SK-N-SH (cell line): ENCODE measurements around the gene STIM1. TPM values are rescaled to one million over a fixed set of nuclear protein-coding genes. Genes with fewer than 3 reads are reported as not detected.

ENCODE experiments used
- CTCF ChIA-PET: fragments of 300-600, 350-600 bp; formaldehyde crosslinking; extraction: SDS; loops from one replicate; lab custom pipeline; 2021; lab: Yijun Ruan, JAX
- POLR2A ChIA-PET: fragments of 350-600 bp; sonication (Branson Sonifier 250); formaldehyde crosslinking; extraction: SDS; loops from one replicate; lab custom pipeline; 2020; ENCODE audit warnings: antibody characterized with exemption, inconsistent platforms; lab: Yijun Ruan, JAX
- DNase-seq: peaks from one replicate; pipeline ENCODE4 v3.0.0; 2012
- H2AFZ ChIP-seq: fragments of 200-600 bp; sonication (generic); 2 replicates; pipeline ENCODE4 v1.8.1; 2016; ENCODE audit warnings: antibody characterized with exemption, mild to moderate bottlenecking, low read depth
- H3F3A ChIP-seq: fragments of 200-600 bp; sonication (generic); replicated peaks from 2 replicates; pipeline ENCODE3; 2016; ENCODE audit warnings: antibody characterized with exemption, mild to moderate bottlenecking; ENCODE audit not compliant: insufficient read depth
- H3K27ac ChIP-seq, 2 experiments: fragments of 200-500 bp in 1 of 2; fragments of 200-600 bp in 1 of 2; sonication (Bioruptor generic) in 1 of 2; sonication (generic), shearing (Covaris generic) in 1 of 2; 2 replicates each; pipeline versions ENCODE4 v1.5.1 to v1.6.1; 2014 to 2016; ENCODE audit warnings: low read depth in 2 of 2, inconsistent platforms in 1 of 2, low read length in 1 of 2, mild to moderate bottlenecking in 1 of 2, mixed read lengths in 1 of 2
- H3K27me3 ChIP-seq: fragments of 200-600 bp; sonication (generic), shearing (Covaris generic); 2 replicates; pipeline ENCODE4 v1.6.1; 2016; ENCODE audit warnings: mixed run types; ENCODE audit not compliant: insufficient read depth
- H3K36me3 ChIP-seq, 2 experiments: fragments of 200-500 bp in 1 of 2; fragments of 200-600 bp in 1 of 2; sonication (Bioruptor generic) in 1 of 2; sonication (generic) in 1 of 2; replicated peaks in 1 of 2; 2 replicates each; pipeline versions ENCODE3 to v1.5.1; 2014 to 2016; ENCODE audit warnings: low read length in 1 of 2, mild to moderate bottlenecking in 1 of 2; ENCODE audit not compliant: insufficient read depth in 2 of 2, control insufficient read depth in 1 of 2
- H3K4me1 ChIP-seq, 2 experiments: fragments of 200-500 bp in 1 of 2; fragments of 200-600 bp in 1 of 2; sonication (Bioruptor generic) in 1 of 2; sonication (generic), shearing (Covaris generic) in 1 of 2; 2 replicates each; pipeline versions ENCODE4 v1.5.1 to v1.6.1; 2014 to 2016; ENCODE audit warnings: low read depth in 1 of 2, low read length in 1 of 2, mixed run types in 1 of 2; ENCODE audit not compliant: insufficient read depth in 2 of 2, control insufficient read depth in 1 of 2
- H3K4me2 ChIP-seq: fragments of 200-600 bp; sonication (generic), shearing (Covaris generic); 2 replicates; pipeline ENCODE4 v1.6.1; 2017; ENCODE audit warnings: mixed run types
- H3K4me3 ChIP-seq, 2 experiments: fragments of 200-500 bp in 1 of 2; fragments of 200-600 bp in 1 of 2; sonication (Bioruptor generic) in 1 of 2; sonication (generic), shearing (Covaris generic) in 1 of 2; 2 replicates each; pipeline versions ENCODE4 v1.5.1 to v1.8.1; 2014 to 2016; ENCODE audit warnings: low read depth in 2 of 2, inconsistent platforms in 1 of 2, low read length in 1 of 2, mild to moderate bottlenecking in 1 of 2, mixed read lengths in 1 of 2, moderate library complexity in 1 of 2
- H3K79me2 ChIP-seq: fragments of 200-600 bp; sonication (generic); 2 replicates; pipeline ENCODE4 v1.8.1; 2017; ENCODE audit warnings: mild to moderate bottlenecking; ENCODE audit not compliant: insufficient read depth
- H3K9ac ChIP-seq: fragments of 200-600 bp; sonication (generic); 2 replicates; pipeline ENCODE4 v1.6.1; 2017; ENCODE audit warnings: mixed run types
- H3K9me2 ChIP-seq: fragments of 200-600 bp; sonication (generic); 2 replicates; pipeline ENCODE4 v1.6.1; 2017; ENCODE audit warnings: mixed run types
- H3K9me3 ChIP-seq: fragments of 200-600 bp; sonication (generic); 2 replicates; pipeline ENCODE4 v1.6.1; 2017; ENCODE audit warnings: mixed run types, mild to moderate bottlenecking, moderate library complexity
- H4K20me1 ChIP-seq: fragments of 200-600 bp; sonication (generic); 2 replicates; pipeline ENCODE4 v1.6.1; 2017; ENCODE audit warnings: mild to moderate bottlenecking, mixed run types; ENCODE audit not compliant: insufficient read depth
- CHD2 ChIP-seq: fragments of 150-350 bp; IDR thresholded peaks from 2 replicates; pipeline ENCODE4 v1.6.1; 2018; ENCODE audit warnings: low read length; ENCODE audit not compliant: partially characterized antibody
- ELF1 ChIP-seq: IDR thresholded peaks from 2 replicates; pipeline ENCODE4 v1.4.0; 2012
- FOXM1 ChIP-seq: IDR thresholded peaks from 2 replicates; pipeline ENCODE4 v1.4.0; 2012; ENCODE audit warnings: low read depth, mild to moderate bottlenecking
- GABPA ChIP-seq: IDR thresholded peaks from 2 replicates; pipeline ENCODE4 v1.4.0; 2012; ENCODE audit warnings: low read depth, mild to moderate bottlenecking
- GATA2 ChIP-seq: sonication (generic); formaldehyde crosslinking; IDR thresholded peaks from 2 replicates; pipeline ENCODE4 v1.5.0; 2020; ENCODE audit warnings: mild to moderate bottlenecking, missing genetic modification reagents
- MXI1 ChIP-seq: IDR thresholded peaks from 2 replicates; pipeline ENCODE4 v1.6.1; 2012; ENCODE audit warnings: mild to moderate bottlenecking, low read depth, low read length, improper control_type of control experiment
- NRF1 ChIP-seq: IDR thresholded peaks from 2 replicates; pipeline ENCODE4 v1.6.1; 2012; ENCODE audit warnings: low read depth, mild to moderate bottlenecking, low read length
- RCOR1 ChIP-seq: fragments of 150-350 bp; IDR thresholded peaks from 2 replicates; pipeline ENCODE4 v1.6.1; 2017; ENCODE audit warnings: antibody characterized with exemption, low read length
- RFX5 ChIP-seq: IDR thresholded peaks from 2 replicates; pipeline ENCODE4 v1.6.1; 2012; ENCODE audit warnings: mild to moderate bottlenecking, improper control_type of control experiment, low read length
- SIN3A ChIP-seq: IDR thresholded peaks from 2 replicates; pipeline ENCODE4 v1.6.1; 2012; ENCODE audit warnings: low read depth, mild to moderate bottlenecking, low read length, moderate library complexity, borderline replicate concordance
- SMC3 ChIP-seq: IDR thresholded peaks from 2 replicates; pipeline ENCODE4 v1.6.1; 2012; ENCODE audit warnings: low read depth, low read length, improper control_type of control experiment
- TAF1 ChIP-seq: IDR thresholded peaks from 2 replicates; pipeline ENCODE4 v1.6.1; 2012; ENCODE audit warnings: low read depth, mild to moderate bottlenecking, low read length, moderate library complexity, borderline replicate concordance
- YY1 ChIP-seq: IDR thresholded peaks from 2 replicates; pipeline ENCODE4 v1.4.0; 2012; ENCODE audit warnings: low read depth, mild to moderate bottlenecking
- WGBS: methylation state at CpG from one replicate; pipeline ENCODE4 v1.1.6; 2017; ENCODE audit warnings: low lambda C conversion rate; 5-methylcytosine and 5-hydroxymethylcytosine counted together
- polyA plus RNA-seq, 3 experiments: library from polyadenylated mRNA; depleted of rRNA; stranded (reverse); fragments of >200 nt; gene quantifications; 2 replicates each; pipeline ENCODE4 v1.2.3, GENCODE V29; 2012
- TF ChIP-seq, protein P1 (sequence below): IDR thresholded peaks from 2 replicates; pipeline ENCODE4 v1.4.0; 2012; ENCODE audit warnings: low read depth, borderline replicate concordance
- TF ChIP-seq, protein P2 (sequence below): IDR thresholded peaks from 2 replicates; pipeline ENCODE4; 2012
- TF ChIP-seq, protein P3 (sequence below): fragments of 150-350 bp; IDR thresholded peaks from 2 replicates; pipeline ENCODE4 v1.6.1; 2016; ENCODE audit warnings: mild to moderate bottlenecking, low read depth, low read length
- TF ChIP-seq, protein P4 (sequence below): IDR thresholded peaks from 2 replicates; pipeline ENCODE4 v1.4.0; 2012; ENCODE audit warnings: low read depth, borderline replicate concordance
- TF ChIP-seq, protein P5 (sequence below): fragments of 200-600 bp; sonication (generic); IDR thresholded peaks from 2 replicates; pipeline ENCODE4 v1.6.1; 2017; ENCODE audit warnings: antibody characterized with exemption, mild to moderate bottlenecking, moderate library complexity

Gene STIM1
- polyA plus RNA-seq, 1 of the 3 experiments (the other 2 are of a cell fraction), result 29.5 TPM

DNA sequence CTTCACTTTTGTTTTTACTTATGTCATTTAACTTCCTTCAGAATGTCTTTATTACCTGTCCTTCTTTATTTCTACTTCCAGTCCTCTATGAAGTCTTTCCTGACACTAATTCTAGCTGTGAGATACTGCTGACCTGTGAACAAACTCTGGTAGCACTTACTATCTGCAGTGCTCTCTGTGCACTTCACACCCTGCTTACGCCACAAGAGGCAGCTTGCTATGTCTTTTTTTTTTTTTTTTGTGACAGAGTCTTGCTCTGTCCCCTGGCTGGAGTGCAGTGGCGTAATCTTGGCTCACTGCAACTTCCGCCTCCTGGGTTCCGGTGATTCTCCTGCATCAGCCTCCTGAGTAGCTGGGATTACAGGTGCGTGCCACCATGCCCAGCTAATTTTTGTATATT is 10.7 kb downstream of the STIM1 start:
- no peak overlapping the region for H3K27ac ChIP-seq
- H3F3A ChIP-seq, result peaks cover 5% of the 10 kb centered on the region
- WGBS, result 96% methylated on average over 5 of the region's 5 CpGs
- POLR2A ChIA-PET, result no interaction called here
- TF ChIP-seq MXI1 (no peak), GABPA (no peak), SMC3 (no peak)
- TF ChIP-seq, protein P1, sequence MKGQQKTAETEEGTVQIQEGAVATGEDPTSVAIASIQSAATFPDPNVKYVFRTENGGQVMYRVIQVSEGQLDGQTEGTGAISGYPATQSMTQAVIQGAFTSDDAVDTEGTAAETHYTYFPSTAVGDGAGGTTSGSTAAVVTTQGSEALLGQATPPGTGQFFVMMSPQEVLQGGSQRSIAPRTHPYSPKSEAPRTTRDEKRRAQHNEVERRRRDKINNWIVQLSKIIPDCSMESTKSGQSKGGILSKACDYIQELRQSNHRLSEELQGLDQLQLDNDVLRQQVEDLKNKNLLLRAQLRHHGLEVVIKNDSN, result no peak
- TF ChIP-seq, protein P2, sequence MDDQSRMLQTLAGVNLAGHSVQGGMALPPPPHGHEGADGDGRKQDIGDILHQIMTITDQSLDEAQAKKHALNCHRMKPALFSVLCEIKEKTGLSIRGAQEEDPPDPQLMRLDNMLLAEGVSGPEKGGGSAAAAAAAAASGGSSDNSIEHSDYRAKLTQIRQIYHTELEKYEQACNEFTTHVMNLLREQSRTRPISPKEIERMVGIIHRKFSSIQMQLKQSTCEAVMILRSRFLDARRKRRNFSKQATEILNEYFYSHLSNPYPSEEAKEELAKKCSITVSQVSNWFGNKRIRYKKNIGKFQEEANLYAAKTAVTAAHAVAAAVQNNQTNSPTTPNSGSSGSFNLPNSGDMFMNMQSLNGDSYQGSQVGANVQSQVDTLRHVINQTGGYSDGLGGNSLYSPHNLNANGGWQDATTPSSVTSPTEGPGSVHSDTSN, result no peak
- TF ChIP-seq, protein P3, sequence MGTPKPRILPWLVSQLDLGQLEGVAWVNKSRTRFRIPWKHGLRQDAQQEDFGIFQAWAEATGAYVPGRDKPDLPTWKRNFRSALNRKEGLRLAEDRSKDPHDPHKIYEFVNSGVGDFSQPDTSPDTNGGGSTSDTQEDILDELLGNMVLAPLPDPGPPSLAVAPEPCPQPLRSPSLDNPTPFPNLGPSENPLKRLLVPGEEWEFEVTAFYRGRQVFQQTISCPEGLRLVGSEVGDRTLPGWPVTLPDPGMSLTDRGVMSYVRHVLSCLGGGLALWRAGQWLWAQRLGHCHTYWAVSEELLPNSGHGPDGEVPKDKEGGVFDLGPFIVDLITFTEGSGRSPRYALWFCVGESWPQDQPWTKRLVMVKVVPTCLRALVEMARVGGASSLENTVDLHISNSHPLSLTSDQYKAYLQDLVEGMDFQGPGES, result no peak
- TF ChIP-seq, protein P4, sequence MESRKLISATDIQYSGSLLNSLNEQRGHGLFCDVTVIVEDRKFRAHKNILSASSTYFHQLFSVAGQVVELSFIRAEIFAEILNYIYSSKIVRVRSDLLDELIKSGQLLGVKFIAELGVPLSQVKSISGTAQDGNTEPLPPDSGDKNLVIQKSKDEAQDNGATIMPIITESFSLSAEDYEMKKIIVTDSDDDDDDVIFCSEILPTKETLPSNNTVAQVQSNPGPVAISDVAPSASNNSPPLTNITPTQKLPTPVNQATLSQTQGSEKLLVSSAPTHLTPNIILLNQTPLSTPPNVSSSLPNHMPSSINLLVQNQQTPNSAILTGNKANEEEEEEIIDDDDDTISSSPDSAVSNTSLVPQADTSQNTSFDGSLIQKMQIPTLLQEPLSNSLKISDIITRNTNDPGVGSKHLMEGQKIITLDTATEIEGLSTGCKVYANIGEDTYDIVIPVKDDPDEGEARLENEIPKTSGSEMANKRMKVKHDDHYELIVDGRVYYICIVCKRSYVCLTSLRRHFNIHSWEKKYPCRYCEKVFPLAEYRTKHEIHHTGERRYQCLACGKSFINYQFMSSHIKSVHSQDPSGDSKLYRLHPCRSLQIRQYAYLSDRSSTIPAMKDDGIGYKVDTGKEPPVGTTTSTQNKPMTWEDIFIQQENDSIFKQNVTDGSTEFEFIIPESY, result no peak
- TF ChIP-seq, protein P5, sequence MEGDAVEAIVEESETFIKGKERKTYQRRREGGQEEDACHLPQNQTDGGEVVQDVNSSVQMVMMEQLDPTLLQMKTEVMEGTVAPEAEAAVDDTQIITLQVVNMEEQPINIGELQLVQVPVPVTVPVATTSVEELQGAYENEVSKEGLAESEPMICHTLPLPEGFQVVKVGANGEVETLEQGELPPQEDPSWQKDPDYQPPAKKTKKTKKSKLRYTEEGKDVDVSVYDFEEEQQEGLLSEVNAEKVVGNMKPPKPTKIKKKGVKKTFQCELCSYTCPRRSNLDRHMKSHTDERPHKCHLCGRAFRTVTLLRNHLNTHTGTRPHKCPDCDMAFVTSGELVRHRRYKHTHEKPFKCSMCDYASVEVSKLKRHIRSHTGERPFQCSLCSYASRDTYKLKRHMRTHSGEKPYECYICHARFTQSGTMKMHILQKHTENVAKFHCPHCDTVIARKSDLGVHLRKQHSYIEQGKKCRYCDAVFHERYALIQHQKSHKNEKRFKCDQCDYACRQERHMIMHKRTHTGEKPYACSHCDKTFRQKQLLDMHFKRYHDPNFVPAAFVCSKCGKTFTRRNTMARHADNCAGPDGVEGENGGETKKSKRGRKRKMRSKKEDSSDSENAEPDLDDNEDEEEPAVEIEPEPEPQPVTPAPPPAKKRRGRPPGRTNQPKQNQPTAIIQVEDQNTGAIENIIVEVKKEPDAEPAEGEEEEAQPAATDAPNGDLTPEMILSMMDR, result no peak
- H3K27me3 ChIP-seq, result no peaks in the 10 kb centered on the region
- H2AFZ ChIP-seq, result no peak overlapping the region
- no peak for DNase-seq
- H3K36me3 ChIP-seq, result no peaks in the 10 kb centered on the region
- H4K20me1 ChIP-seq, result no peaks in the 10 kb centered on the region
- no peak overlapping the region for H3K9ac ChIP-seq
- CTCF ChIA-PET, result interaction anchor here (1.5 to 2.8 kb wide), 2 partner anchors 11 to 15 kb away, joined by 3 to 21 read pairs; partner anchors contain the start of gene STIM1
- peaks cover 0 to 10% of the 10 kb centered on the region in 2 experiments; a peak in 2 of 4 replicates for H3K4me1 ChIP-seq
- peak overlapping the region; percentile 39 for H3K4me2 ChIP-seq
- no peaks in the 10 kb centered on the region for H3K9me3 ChIP-seq
- no peaks in the 10 kb centered on the region for H3K9me2 ChIP-seq
- H3K79me2 ChIP-seq, result peaks cover 12% of the 10 kb centered on the region; the same call in 1 of the 2 replicates
- H3K4me3 ChIP-seq, result no peak overlapping the region

DNA sequence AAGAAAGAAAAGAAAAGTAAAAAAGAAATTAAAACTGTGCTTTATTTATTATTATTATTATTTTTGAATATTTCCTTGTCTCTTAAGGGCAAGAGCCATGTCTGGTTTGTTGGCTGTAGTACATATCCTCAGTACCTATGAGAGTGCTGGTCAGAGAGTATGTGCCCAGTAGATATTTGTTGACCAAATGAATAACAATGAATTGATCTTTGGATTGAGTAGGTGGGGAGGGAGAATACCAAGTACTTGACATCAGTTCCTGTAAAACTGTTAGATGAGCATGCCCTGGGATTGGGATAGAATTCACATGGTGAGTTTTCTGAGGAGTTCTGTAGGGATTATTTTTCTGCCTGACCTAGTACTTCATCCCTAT is 11.4 kb downstream of the STIM1 start:
- H3K4me3 ChIP-seq, result no peak overlapping the region
- no peaks in the 10 kb centered on the region for H4K20me1 ChIP-seq
- ChIA-PET POLR2A (interaction anchor here (1.6 kb wide), 1 partner anchor 12 kb away, joined by 7 read pairs; the partner anchor contains the start of gene STIM1), CTCF (interaction anchor here (1.5 to 5.1 kb wide), 6 partner anchors 12 to 206 kb away, joined by 3 to 31 read pairs (median 12); partner anchors contain the start of gene STIM1)
- peak overlapping the region in 1 of 2 experiments; percentile 78; a peak in 2 of 4 replicates for H3K27ac ChIP-seq
- H3K4me2 ChIP-seq, result no peak overlapping the region
- H3K4me1 ChIP-seq, result peaks cover 0 to 10% of the 10 kb centered on the region in 2 experiments; a peak in 2 of 4 replicates
- H3K79me2 ChIP-seq, result 0 out of 2 replicates have a peak, but pooled peaks cover 6% of the 10 kb centered on the region
- no peak overlapping the region for H3K9ac ChIP-seq
- no peaks in the 10 kb centered on the region for H3K9me2 ChIP-seq
- no peaks in the 10 kb centered on the region for H3K9me3 ChIP-seq
- no peaks in the 10 kb centered on the region for H3K36me3 ChIP-seq
- TF ChIP-seq NRF1 (no peak), RFX5 (no peak), TAF1 (no peak), SMC3 (no peak), FOXM1 (no peak), CHD2 (no peak), SIN3A (no peak), ELF1 (no peak), GATA2 (CRISPR knock-in tag) (no peak), YY1 (no peak), RCOR1 (no peak)
- TF ChIP-seq, protein P4, result no peak
- TF ChIP-seq, all 33 proteins: peak for 0
- Histone ChIP-seq H3K27me3 (no peaks in the 10 kb centered on the region), H3F3A (peaks cover 5% of the 10 kb centered on the region), H2AFZ (no peak overlapping the region)
- no peak for DNase-seq
